H1 (cell line): ENCODE measurements around the gene TFE3. TPM values are rescaled to one million over a fixed set of nuclear protein-coding genes. Genes with fewer than 3 reads are reported as not detected.

Source experiments
- CTCF ChIA-PET: fragments of 300-600 bp; sonication (Branson Sonifier 250); formaldehyde crosslinking; loops from one replicate; lab custom pipeline; 2021; ENCODE audit not compliant: partially characterized antibody; lab: Charles Lee
- POLR2A ChIA-PET: fragments of 300-600 bp; sonication (Branson Sonifier 250); formaldehyde crosslinking; loops from one replicate; lab custom pipeline; 2021; ENCODE audit warnings: inconsistent platforms; ENCODE audit not compliant: partially characterized antibody; lab: Charles Lee
- DNase-seq, 2 experiments: peaks; one replicate each; pipeline versions ENCODE4 v3.0.0 to v3.0.0-alpha.2; 2010 to 2022; ENCODE audit warnings: low spot score in 2 of 2, low read depth in 1 of 2, mixed read lengths in 1 of 2
- FAIRE-seq: peaks from 2 replicates; lab custom pipeline; 2011; peaks lifted over from hg19 to GRCh38; lab: Jason Lieb, UNC
- H2AFZ ChIP-seq: 2 replicates; pipeline ENCODE4 v1.8.1; 2012; ENCODE audit warnings: low read length, inconsistent platforms
- H2AK5ac ChIP-seq: 2 replicates; pipeline ENCODE4 v1.6.1; 2013; ENCODE audit warnings: low read depth, low read length
- H2BK120ac ChIP-seq: replicated peaks from 2 replicates; pipeline ENCODE3; 2013; ENCODE audit warnings: low read depth, low read length, inconsistent platforms
- H2BK12ac ChIP-seq: 2 replicates; pipeline ENCODE4 v1.6.1; 2013; ENCODE audit warnings: low read depth, low read length
- H2BK15ac ChIP-seq: 2 replicates; pipeline ENCODE4 v1.6.1; 2013; ENCODE audit warnings: low read length
- H2BK20ac ChIP-seq: 2 replicates; pipeline ENCODE4 v1.6.1; 2013; ENCODE audit warnings: low read length
- H2BK5ac ChIP-seq: 2 replicates; pipeline ENCODE4 v1.6.1; 2013; ENCODE audit warnings: low read depth, low read length
- H3K14ac ChIP-seq: 2 replicates; pipeline ENCODE4 v1.6.1; 2013; ENCODE audit warnings: inconsistent platforms; ENCODE audit not compliant: insufficient read length
- H3K18ac ChIP-seq: 2 replicates; pipeline ENCODE4 v1.6.1; 2013; ENCODE audit warnings: low read length; ENCODE audit errors: extremely low read depth
- H3K23ac ChIP-seq: 2 replicates; pipeline ENCODE4 v1.6.1; 2013; ENCODE audit warnings: inconsistent platforms; ENCODE audit not compliant: insufficient read length
- H3K23me2 ChIP-seq: 2 replicates; pipeline ENCODE4 v1.6.1; 2013; ENCODE audit warnings: low read depth, low read length
- H3K27ac ChIP-seq: 2 replicates; pipeline ENCODE4 v1.6.1; 2011; ENCODE audit warnings: low read depth, low read length, inconsistent platforms
- H3K27me3 ChIP-seq, 4 experiments: replicated peaks in 1 of 4; 1 replicate in 1 of 4; 2 replicates in 3 of 4; pipeline versions ENCODE4 v1.6.1 to v1.8.1; 2011 to 2013; ENCODE audit warnings: low read length in 3 of 4, mild to moderate bottlenecking in 3 of 4, inconsistent platforms in 2 of 4, mixed read lengths in 2 of 4, moderate library complexity in 1 of 4; ENCODE audit not compliant: control insufficient read depth in 3 of 4, insufficient read depth in 3 of 4; ENCODE audit errors: extremely low read depth in 1 of 4
- H3K36me3 ChIP-seq, 4 experiments: 2 replicates each; pipeline versions ENCODE4 v1.6.1 to v1.8.1; 2011 to 2013; ENCODE audit warnings: mild to moderate bottlenecking in 4 of 4, low read length in 3 of 4, moderate library complexity in 2 of 4, control low read depth in 1 of 4, inconsistent platforms in 1 of 4; ENCODE audit not compliant: insufficient read depth in 4 of 4, control insufficient read depth in 2 of 4
- H3K4ac ChIP-seq: replicated peaks from 2 replicates; pipeline ENCODE3; 2013; ENCODE audit warnings: low read length, low read depth, mixed read lengths, inconsistent platforms; ENCODE audit not compliant: insufficient read length
- H3K4me1 ChIP-seq, 4 experiments: replicated peaks in 1 of 4; 1 replicate in 1 of 4; 2 replicates in 3 of 4; pipeline versions ENCODE4 v1.6.1 to v1.8.1; 2011 to 2013; ENCODE audit warnings: low read length in 3 of 4, inconsistent platforms in 2 of 4, mixed read lengths in 1 of 4; ENCODE audit not compliant: insufficient read depth in 4 of 4, control insufficient read depth in 3 of 4
- H3K4me2 ChIP-seq, 2 experiments: 2 replicates each; pipeline versions ENCODE4 v1.6.1 to v1.8.1; 2011 to 2013; ENCODE audit warnings: low read depth in 2 of 2, low read length in 2 of 2, control low read depth in 1 of 2, inconsistent platforms in 1 of 2, mild to moderate bottlenecking in 1 of 2; ENCODE audit not compliant: insufficient read depth in 1 of 2
- H3K4me3 ChIP-seq, 4 experiments: fragments of 200-600, 300-600 bp in 1 of 4; sonication (generic), shearing (Covaris generic), sonication (Bioruptor Twin) in 1 of 4; 2 replicates each; pipeline versions ENCODE4 v1.5.1 to v1.8.1; 2011 to 2016; ENCODE audit warnings: low read length in 4 of 4, low read depth in 3 of 4, control low read depth in 2 of 4, inconsistent platforms in 2 of 4, mild to moderate bottlenecking in 2 of 4, mixed read lengths in 1 of 4, moderate library complexity in 1 of 4; ENCODE audit not compliant: insufficient read depth in 2 of 4; ENCODE audit errors: extremely low read depth in 1 of 4
- H3K56ac ChIP-seq: replicated peaks from 2 replicates; pipeline ENCODE3; 2013; ENCODE audit warnings: low read depth, mild to moderate bottlenecking, mixed read lengths, low read length, inconsistent platforms; ENCODE audit not compliant: insufficient read length
- H3K79me1 ChIP-seq: 2 replicates; pipeline ENCODE4 v1.6.1; 2013; ENCODE audit warnings: low read depth, low read length, control low read depth
- H3K79me2 ChIP-seq, 2 experiments: 2 replicates each; pipeline versions ENCODE4 v1.6.1 to v1.8.1; 2012 to 2013; ENCODE audit warnings: low read length in 2 of 2, mild to moderate bottlenecking in 2 of 2, inconsistent platforms in 1 of 2; ENCODE audit not compliant: insufficient read depth in 2 of 2, control insufficient read depth in 1 of 2
- H3K9ac ChIP-seq, 4 experiments: replicated peaks in 1 of 4; 1 replicate in 1 of 4; 2 replicates in 3 of 4; pipeline versions ENCODE4 v1.6.1 to v1.8.1; 2011 to 2013; ENCODE audit warnings: low read depth in 3 of 4, low read length in 3 of 4, control low read depth in 2 of 4, mild to moderate bottlenecking in 2 of 4, moderate library complexity in 2 of 4, inconsistent platforms in 1 of 4; ENCODE audit errors: extremely low read depth in 1 of 4
- H3K9me3 ChIP-seq, 2 experiments: 2 replicates each; pipeline versions ENCODE4 v1.6.1 to v1.8.1; 2012 to 2013; ENCODE audit warnings: mild to moderate bottlenecking in 2 of 2, moderate library complexity in 2 of 2, control low read depth in 1 of 2, inconsistent platforms in 1 of 2, low read depth in 1 of 2, low read length in 1 of 2, mixed read lengths in 1 of 2; ENCODE audit not compliant: insufficient read depth in 2 of 2
- H4K20me1 ChIP-seq, 2 experiments: replicated peaks in 1 of 2; 2 replicates each; pipeline versions ENCODE3 to v1.8.1; 2011 to 2013; ENCODE audit warnings: inconsistent platforms in 2 of 2, low read length in 2 of 2, mild to moderate bottlenecking in 1 of 2; ENCODE audit not compliant: insufficient read depth in 2 of 2, control insufficient read depth in 1 of 2
- H4K5ac ChIP-seq: 2 replicates; pipeline ENCODE4 v1.6.1; 2013; ENCODE audit warnings: low read length, low read depth, mixed read lengths, inconsistent platforms; ENCODE audit not compliant: insufficient read length
- H4K8ac ChIP-seq: 2 replicates; pipeline ENCODE4 v1.8.0; 2013; ENCODE audit warnings: mild to moderate bottlenecking, moderate library complexity, low read length, inconsistent platforms; ENCODE audit not compliant: insufficient read depth; ENCODE audit errors: extremely low read depth
- H4K91ac ChIP-seq: replicated peaks from 2 replicates; pipeline ENCODE3; 2013; ENCODE audit warnings: low read length, mixed read lengths, inconsistent platforms; ENCODE audit not compliant: insufficient read length
- CBX5 ChIP-seq: fragments of 300-800, 300-1000 bp; sonication (generic); IDR thresholded peaks from 2 replicates; pipeline ENCODE4 v1.7.1; 2016; ENCODE audit warnings: antibody characterized with exemption, low read length, low read depth
- CTCF ChIP-seq, 3 experiments: IDR thresholded peaks; 1 replicate in 2 of 3; 2 replicates in 1 of 3; pipeline versions ENCODE4 v1.5.1 to v1.6.1; 2011; ENCODE audit warnings: low read length in 3 of 3, mild to moderate bottlenecking in 3 of 3, inconsistent platforms in 2 of 3, low read depth in 1 of 3, moderate library complexity in 1 of 3; ENCODE audit not compliant: insufficient read depth in 1 of 3; ENCODE audit errors: control extremely low read depth in 1 of 3
- RAD21 ChIP-seq, 2 experiments: IDR thresholded peaks in 1 of 2; conservative IDR thresholded peaks in 1 of 2; 2 replicates each; pipeline ENCODE4 v1.6.1; 2011; ENCODE audit warnings: low read depth in 2 of 2, low read length in 2 of 2, improper control_type of control experiment in 1 of 2, inconsistent platforms in 1 of 2, mild to moderate bottlenecking in 1 of 2, moderate library complexity in 1 of 2
- WGBS, 2 experiments: shearing (Covaris generic) in 1 of 2; methylation state at CpG; one replicate each; pipeline versions ENCODE4 v1.1.6 to v1.1.7; 2013 to 2015; ENCODE audit warnings: low lambda C conversion rate in 2 of 2, mixed read lengths in 2 of 2, inconsistent platforms in 1 of 2, low coverage in 1 of 2, missing lambda C conversion rate in 1 of 2; ENCODE audit not compliant: insufficient replicate concordance in 2 of 2, insufficient coverage in 1 of 2, insufficient read length in 1 of 2; ENCODE audit errors: extremely low coverage in 1 of 2, missing lambda C conversion rate in 1 of 2; 5-methylcytosine and 5-hydroxymethylcytosine counted together
- polyA plus RNA-seq, 7 experiments: library from polyadenylated mRNA; depleted of rRNA in 3 of 7; stranded (reverse) in 5 of 7; unstranded in 2 of 7; fragments of >200 nt in 5 of 7; fragments of 200-250 nt in 2 of 7; gene quantifications; 1 replicate in 5 of 7; 2 replicates in 1 of 7; 4 replicates in 1 of 7; pipeline versions ENCODE4 v1.2.1 to v1.2.3, GENCODE V29; 2011 to 2013; ENCODE audit warnings: missing spikeins in 2 of 7, mixed read lengths in 2 of 7
- total RNA-seq: library from RNA; stranded (reverse); fragmentation: NEBNext Ultra II Directional; extraction: Animal tissue kit (Norgen Biotek cat#: 25700); gene quantifications from 2 replicates; pipeline ENCODE4 v1.2.1, GENCODE V29; 2021

TFE3 gene
- total and polyA plus RNA-seq, 2 of the 8 experiments (the other 6 are each of a cell fraction or from before 2014, with no cell fraction given) = 33.7 to 52.9 TPM

- H4K5ac ChIP-seq = no peak overlapping the region
- no peaks in the 10 kb centered on the region; the same call in 1 of the 2 replicates for H3K23me2 ChIP-seq
- no peaks in the 10 kb centered on the region for H3K79me2 ChIP-seq
- no peak overlapping the region for H3K4ac ChIP-seq
- H3K36me3 ChIP-seq = peaks cover 0 to 4% (median 0%) of the 10 kb centered on the region in 4 experiments; a peak in 2 of 8 replicates
- H2BK20ac ChIP-seq = no peak overlapping the region
- H3K23ac ChIP-seq = no peak overlapping the region
- H3K79me1 ChIP-seq = no peaks in the 10 kb centered on the region
- no peaks in the 10 kb centered on the region for H3K9me3 ChIP-seq
- H4K8ac ChIP-seq = no peak overlapping the region
- FAIRE-seq (peak; percentile 52), DNase-seq (no peak)
- no peak overlapping the region for H3K14ac ChIP-seq
- no peaks in the 10 kb centered on the region for H3K27me3 ChIP-seq
- no peak overlapping the region for H2BK120ac ChIP-seq
- no peak overlapping the region for H2AFZ ChIP-seq
- no peak overlapping the region for H2BK5ac ChIP-seq
- H4K91ac ChIP-seq = no peak overlapping the region
- H3K56ac ChIP-seq = no peak overlapping the region
- no peak overlapping the region for H3K4me2 ChIP-seq
- no peak overlapping the region for H3K27ac ChIP-seq
- no peak overlapping the region for H2BK12ac ChIP-seq
- H3K4me3 ChIP-seq = no peak overlapping the region
- no peak for TF ChIP-seq CBX5
- peak; percentile 24 to 42; a peak in 2 of 4 replicates for TF ChIP-seq RAD21 (IDR thresholded peaks at IDR 0.05 in 1 of 2, conservative IDR thresholded peaks at IDR 0.05 in 1 of 2; ENCODE audit: low read depth in 2 of 2, low read length in 2 of 2)
- TF ChIP-seq CTCF (IDR thresholded peaks at IDR 0.05; ENCODE audit: control extremely low read depth in 1 of 3, insufficient read depth in 1 of 3, low read depth in 1 of 3, low read length in 3 of 3) = peak in 2 of 3 experiments; percentile 37 to 43; a peak in 3 of 4 replicates
- WGBS, 2 experiments = 96% methylated on average over 10 of the region's 13 CpGs; no CpG with 5 or more reads in 1 of the 2 experiments
- H3K4me1 ChIP-seq = peaks cover 0 to 7% (median 4%) of the 10 kb centered on the region in 4 experiments; a peak in 5 of 7 replicates
- no peaks in the 10 kb centered on the region for H4K20me1 ChIP-seq
- H3K18ac ChIP-seq = no peak overlapping the region
- ChIA-PET CTCF (interaction anchor here (1.0 kb wide), 1 partner anchor 10 kb away, joined by 4 read pairs; no protein-coding TSS in a partner anchor), POLR2A (no interaction called here)
- no peak overlapping the region for H2BK15ac ChIP-seq
- H3K9ac ChIP-seq = no peak overlapping the region
- no peak overlapping the region for H2AK5ac ChIP-seq
These were observed 32.2 kb upstream of the TFE3 start for GRCh38 chrX:49075347-49075746.
